Pancreas (tissue), 10 donors: ENCODE results near the gene TBX10. TPM values are rescaled to one million over a fixed set of nuclear protein-coding genes. Genes with fewer than 3 reads are reported as not detected.

Experiments
- ATAC-seq, 4 donors: fragments of 200-7000 bp; cut with Tn5 transposase; one replicate each; pipeline versions ENCODE4 v1.8.0 to v1.9.1; 2020; ENCODE audit warnings: mild to moderate bottlenecking in 4 of 4, moderate library complexity in 4 of 4
- DNase-seq, 6 donors: peaks; one replicate each; pipeline ENCODE4 v3.0.0-alpha.2; 2020
- FAIRE-seq: peaks from 2 replicates; lab custom pipeline; 2012; peaks lifted over from hg19 to GRCh38; lab: Jason Lieb, UNC
- H3K27ac ChIP-seq, 4 donors: fragments of 200-600 bp; sonication (generic); 1 replicate in 3 of 4; 2 replicates in 1 of 4; pipeline versions ENCODE4 v1.5.0 to v1.8.0; 2020
- H3K27me3 ChIP-seq, 4 donors: fragments of 200-600 bp; one replicate each; pipeline ENCODE4 v1.8.0; 2021
- H3K36me3 ChIP-seq, 3 donors: fragments of 200-600 bp; sonication (generic) in 1 of 3; one replicate each; pipeline versions ENCODE4 v1.5.0 to v1.8.0; 2020 to 2021
- H3K4me1 ChIP-seq, 3 donors: fragments of 200-600 bp; one replicate each; pipeline ENCODE4 v1.8.0; 2021
- H3K4me3 ChIP-seq, 4 donors: fragments of 200-600 bp; sonication (generic) in 2 of 4; one replicate each; pipeline versions ENCODE4 v1.5.0 to v1.8.0; 2020 to 2021
- H3K9me3 ChIP-seq, 4 donors: fragments of 200-600 bp; one replicate each; pipeline ENCODE4 v1.8.0; 2021
- CTCF ChIP-seq, 4 donors: fragments of 200-600 bp; sonication (generic) in 3 of 4; IDR thresholded peaks; one replicate each; pipeline versions ENCODE4 v1.5.0 to v1.8.0; 2021; ENCODE audit warnings: antibody characterized with exemption in 4 of 4
- WGBS, 2 donors: extraction: QIAGEN DNeasy Blood & Tissue Kit; methylation state at CpG; one replicate each; pipeline ENCODE4 v1.1.7; 2013; 5-methylcytosine and 5-hydroxymethylcytosine counted together
- intact Hi-C, 3 donors: fragments of 100-400 bp; cut with DNase I; formaldehyde crosslinking; loops; one replicate each; pipeline versions ENCODE4 v1.11.1 to v1.14.2; 2022
- polyA plus RNA-seq, 2 donors: library from polyadenylated mRNA; stranded (reverse); fragments of 200-250 nt; gene quantifications; one replicate each; pipeline ENCODE4 v1.2.3, GENCODE V29; 2013
- total RNA-seq, 6 donors: library from RNA; stranded (reverse); fragmentation: NEBNext Ultra II Directional in 4 of 6; extraction: Animal tissue kit (Norgen Biotek cat#: 25700) in 4 of 6; gene quantifications; one replicate each; pipeline versions ENCODE4 v1.2.1 to v1.2.4, GENCODE V29; 2021 to 2023
- donor health status: healthy with polysubstance abuse.
- donor health status: DM: no; HTN: no; CAD: no; lungs with moderate emphysema.
- donor health status: DM: no; HTN: no; CAD: no.
- donor health status: control.
- donor health status: control.
- donor health status: Bipolar disorder and iron deficiency.
- donor health status: DM: yes; HTN: yes; CAD: no.
- donor health status: DM: no; HTN: no; CAD: no.
- donor health status: DM: no; HTN: no; CAD: no.
- donor health status: DM: yes; HTN: yes; CAD: no.

The TBX10 gene
- total and polyA plus RNA-seq, 8 donors, result 0.09 to 0.37 (median 0.26) TPM; not detected in 4

- no peaks in the 10 kb centered on the region for H3K9me3 ChIP-seq
- FAIRE-seq (no peak), ATAC-seq (no peak), DNase-seq (peak in 1 of 6 donors; percentile 7)
- H3K4me1 ChIP-seq, result peaks cover 0 to 7% (median 0%) of the 10 kb centered on the region in 3 donors
- intact Hi-C loops, result no loop called here
- H3K27ac ChIP-seq, result no peak overlapping the region
- 84% methylated on average over 9 of the region's 9 CpGs for WGBS, 2 donors
- no peaks in the 10 kb centered on the region for H3K36me3 ChIP-seq
- no peaks in the 10 kb centered on the region for H3K27me3 ChIP-seq
- H3K4me3 ChIP-seq, result no peak overlapping the region
- TF ChIP-seq CTCF (IDR thresholded peaks at IDR 0.05), result no peak
Measured at GRCh38 chr11:67654225-67654624, 14.7 kb upstream of the TBX10 start.

- Histone ChIP-seq H3K27me3 (no peaks in the 10 kb centered on the region), H3K36me3 (no peaks in the 10 kb centered on the region), H3K27ac (no peak overlapping the region), H3K4me1 (peaks cover 0 to 7% (median 0%) of the 10 kb centered on the region in 3 donors), H3K4me3 (no peak overlapping the region), H3K9me3 (no peaks in the 10 kb centered on the region)
- intact Hi-C loops, result no loop called here
- 81% methylated on average over 15 of the region's 15 CpGs for WGBS, 2 donors
- no peak for TF ChIP-seq CTCF (IDR thresholded peaks at IDR 0.05)
- no peak for FAIRE-seq
- ATAC-seq, result no peak
- DNase-seq, result peak in 1 of 6 donors; percentile 9
Measured at GRCh38 chr11:67652965-67653845, 13.6 kb upstream of the TBX10 start.

- TF ChIP-seq CTCF (IDR thresholded peaks at IDR 0.05), result no peak
- WGBS, 2 donors, result 45 to 47% methylated on average over 13 of the region's 13 CpGs
- H3K27ac ChIP-seq, result no peak overlapping the region
- H3K4me3 ChIP-seq, result no peak overlapping the region
- H3K27me3 ChIP-seq, result no peaks in the 10 kb centered on the region
- no peaks in the 10 kb centered on the region for H3K9me3 ChIP-seq
- DNase-seq, result no peak
- H3K4me1 ChIP-seq, result peaks cover 0 to 10% (median 6%) of the 10 kb centered on the region in 3 donors
- ATAC-seq, result no peak
- intact Hi-C loops, result no loop called here
- no peak for FAIRE-seq
- H3K36me3 ChIP-seq, result no peaks in the 10 kb centered on the region
Measured at GRCh38 chr11:67651976-67652781, 12.6 kb upstream of the TBX10 start.

GRCh38 chr11:67649634-67650510 lies 10.3 kb upstream of the TBX10 start:
- H3K27me3 ChIP-seq, result no peaks in the 10 kb centered on the region
- H3K27ac ChIP-seq, result peak overlapping the region; percentile 68 to 85 (median 72)
- WGBS, 2 donors, result 67% methylated on average over 22 of the region's 22 CpGs
- intact Hi-C loops, result no loop called here
- peaks cover 4 to 29% (median 25%) of the 10 kb centered on the region in 3 donors for H3K4me1 ChIP-seq
- H3K36me3 ChIP-seq, result no peaks in the 10 kb centered on the region
- peak overlapping the region; percentile 21 to 53 (median 41) for H3K4me3 ChIP-seq
- ATAC-seq, result peak in 1 of 4 donors; percentile 2
- peak in 1 of 6 donors; percentile 47 for DNase-seq
- no peak for TF ChIP-seq CTCF (IDR thresholded peaks at IDR 0.05)
- H3K9me3 ChIP-seq, result no peaks in the 10 kb centered on the region
- FAIRE-seq, result no peak
